EL (cell line): ENCODE data around the gene TMEM204.

Experiments used
- DNase-seq: peaks from one replicate; pipeline ENCODE4 v3.0.0-alpha.2; 2016

The TMEM204 gene

GRCh38 chr16:1524366-1524765, 9.1 kb upstream of the TMEM204 start:
- no peak for DNase-seq

- no peak for DNase-seq
Observed at GRCh38 chr16:1525871-1526607, 7.4 kb upstream of the TMEM204 start.

GRCh38 chr16:1526608-1527555, 6.6 kb upstream of the TMEM204 start:
- DNase-seq, result no peak

- no peak for DNase-seq
Observed at GRCh38 chr16:1527836-1528811, 5.3 kb upstream of the TMEM204 start.

- DNase-seq, result no peak
Observed at GRCh38 chr16:1528921-1529537, 4.4 kb upstream of the TMEM204 start.

- DNase-seq, result no peak
Observed at GRCh38 chr16:1530349-1530882, 3.0 kb upstream of the TMEM204 start.

GRCh38 chr16:1530883-1531637, 2.4 kb upstream of the TMEM204 start:
- DNase-seq, result peak; percentile 74

- no peak for DNase-seq
Observed at GRCh38 chr16:1531638-1531910, 1.9 kb upstream of the TMEM204 start.

- DNase-seq, result peak; percentile 21
Observed at GRCh38 chr16:1532081-1532760, 1.2 kb upstream of the TMEM204 start.

- no peak for DNase-seq
Observed at GRCh38 chr16:1532771-1533170, 695 bp upstream of the TMEM204 start.

- DNase-seq, result peak; percentile 37
Observed at GRCh38 chr16:1534021-1535020, 855 bp downstream of the TMEM204 start.

GRCh38 chr16:1535391-1536291, 2.2 kb downstream of the TMEM204 start:
- no peak for DNase-seq

- no peak for DNase-seq
Observed at GRCh38 chr16:1536601-1537000, 3.1 kb downstream of the TMEM204 start.

GRCh38 chr16:1537138-1537577, 3.7 kb downstream of the TMEM204 start:
- DNase-seq, result no peak

- no peak for DNase-seq
Observed at GRCh38 chr16:1537763-1538289, 4.4 kb downstream of the TMEM204 start.

- no peak for DNase-seq
Observed at GRCh38 chr16:1538804-1539520, 5.5 kb downstream of the TMEM204 start.
